LHCN-M2 (cell line): ENCODE data around the gene RNF44. TPM values are rescaled to one million over a fixed set of nuclear protein-coding genes. Genes with fewer than 3 reads are reported as not detected.

Source experiments
- DNase-seq: peaks from one replicate; pipeline ENCODE4 v3.0.0-alpha.2; 2012; ENCODE audit warnings: low read depth
- total RNA-seq: library from RNA; depleted of rRNA; stranded (reverse); fragments of >200 nt; gene quantifications from 2 replicates; pipeline ENCODE4 v1.2.3, GENCODE V29; 2014

The RNF44 gene
- total RNA-seq, 1 experiment from 2014 or later, result 5.5 TPM

DNA sequence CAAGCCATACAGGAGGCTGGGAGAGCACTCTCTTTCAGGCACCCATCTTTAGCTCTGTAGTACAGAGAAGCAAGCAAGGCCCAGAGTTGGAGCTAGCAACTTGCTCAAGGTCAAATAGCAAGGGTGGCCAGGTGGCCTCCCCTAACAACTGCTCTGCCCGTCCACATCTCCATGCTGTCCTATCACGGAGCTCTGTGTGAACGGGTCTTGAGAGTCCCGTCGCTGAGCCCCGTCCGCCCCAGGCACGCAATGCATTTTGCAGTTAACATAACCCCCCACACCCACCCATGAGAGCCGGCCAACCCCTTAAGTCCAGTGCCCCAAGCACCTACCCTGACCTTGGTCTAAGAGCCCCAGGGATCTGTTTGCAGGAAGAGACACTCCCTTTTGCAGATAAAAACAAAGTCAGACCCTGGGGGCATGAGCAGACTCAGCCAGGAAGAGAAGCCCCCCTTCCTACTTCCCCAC is 1.5 kb downstream of the RNF44 start:
- DNase-seq, result no peak

DNA sequence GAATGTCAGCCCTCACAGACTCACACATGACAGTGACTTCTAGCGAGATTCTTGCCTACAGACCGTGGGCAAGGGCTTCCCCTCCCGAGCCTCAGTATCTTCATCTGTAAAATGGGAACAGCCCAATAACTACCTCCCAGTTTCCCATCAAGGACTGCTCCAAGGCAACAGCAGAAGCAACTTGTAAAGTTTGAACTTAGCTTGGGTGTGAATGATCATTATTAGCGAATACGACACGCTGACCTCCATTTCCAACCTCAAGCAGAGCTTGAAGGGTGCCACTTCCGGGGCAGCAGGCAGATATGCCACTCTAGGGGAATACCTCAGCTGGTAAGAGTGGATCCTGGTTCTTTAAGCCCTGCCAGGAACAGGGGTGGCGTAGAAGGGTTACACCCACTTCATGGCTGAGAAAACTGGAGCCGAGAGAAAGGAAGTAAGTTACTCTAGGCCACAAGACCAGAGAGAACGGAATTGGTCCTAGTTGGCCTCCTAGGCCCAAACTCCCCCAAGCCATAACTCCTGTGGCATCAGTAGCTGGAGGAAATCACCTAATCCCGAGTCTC is 2.0 kb downstream of the RNF44 start:
- peak; percentile 20 for DNase-seq

DNA sequence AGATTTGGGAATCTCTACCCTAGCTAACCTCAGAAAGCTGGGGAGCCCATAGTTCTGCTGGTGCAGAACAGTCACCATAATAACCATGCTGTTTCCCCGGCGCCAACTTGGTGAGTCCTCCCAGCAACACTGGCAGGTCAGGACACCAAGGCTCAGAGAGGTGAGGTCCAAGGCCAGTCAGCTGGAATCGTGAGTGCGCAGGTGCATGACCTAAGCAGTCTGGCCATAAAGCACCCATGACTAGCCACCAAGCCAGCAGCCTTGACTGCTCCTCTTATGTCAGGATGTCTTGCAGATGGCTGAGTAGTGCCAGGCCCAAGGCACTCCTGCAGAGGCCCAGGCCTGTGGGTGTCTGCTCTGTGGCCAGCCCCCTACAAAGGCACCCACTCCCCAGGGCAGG is 2.6 kb downstream of the RNF44 start:
- no peak for DNase-seq

DNA sequence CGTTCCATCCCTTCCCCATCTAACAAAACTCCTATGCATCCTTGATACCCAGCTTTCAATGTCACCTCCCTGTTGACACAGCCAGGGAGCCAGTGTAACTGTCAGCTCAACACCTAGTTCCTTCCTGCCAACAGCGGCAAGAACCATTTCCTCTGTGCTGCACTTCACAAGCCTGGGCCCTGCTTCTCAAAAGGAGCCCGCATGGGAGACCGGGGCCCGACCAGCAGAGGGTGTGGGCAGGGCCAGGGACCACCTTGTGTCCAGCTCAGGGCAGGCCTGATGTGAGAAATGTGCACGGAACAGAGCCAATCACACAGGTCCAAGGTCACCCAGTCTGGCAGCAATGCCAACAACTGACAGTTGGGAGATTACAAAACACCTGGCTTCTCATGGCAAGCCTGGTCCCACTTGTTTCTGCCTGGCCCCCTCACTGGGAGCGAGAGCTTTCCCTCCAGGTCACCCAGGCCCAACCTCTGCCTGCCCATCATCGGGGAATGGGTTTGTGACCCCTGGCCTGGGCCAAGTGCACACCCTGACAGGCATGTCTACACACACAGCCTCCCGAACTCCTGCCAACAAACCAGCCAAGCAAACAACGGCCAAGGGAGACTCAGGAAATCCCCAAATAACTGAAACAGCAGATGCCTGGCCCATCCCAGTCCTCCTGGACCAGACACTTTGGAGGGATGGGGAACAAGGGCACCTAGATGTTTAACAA is 3.1 kb downstream of the RNF44 start:
- no peak for DNase-seq

DNA sequence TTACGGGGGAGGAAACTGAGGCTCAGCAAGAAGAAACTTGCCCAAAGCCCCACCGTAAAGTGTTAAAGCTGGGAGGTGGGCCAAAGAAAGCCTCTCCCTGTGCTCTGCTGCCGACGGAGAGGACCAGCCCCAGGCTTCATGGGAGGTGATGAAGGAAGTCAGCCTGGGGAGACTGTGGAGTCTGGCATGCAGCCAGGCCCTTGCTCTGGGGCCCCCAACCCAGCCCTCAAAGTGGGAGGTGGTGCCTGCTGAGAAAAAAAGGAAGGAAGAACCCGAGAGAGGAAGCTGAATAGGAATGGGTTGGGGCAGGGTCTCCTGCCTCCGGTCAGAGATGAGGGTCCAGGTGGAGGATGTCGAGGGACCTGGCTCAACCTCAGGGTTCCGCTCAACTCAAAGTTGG is 3.8 kb downstream of the RNF44 start:
- DNase-seq, result no peak

DNA sequence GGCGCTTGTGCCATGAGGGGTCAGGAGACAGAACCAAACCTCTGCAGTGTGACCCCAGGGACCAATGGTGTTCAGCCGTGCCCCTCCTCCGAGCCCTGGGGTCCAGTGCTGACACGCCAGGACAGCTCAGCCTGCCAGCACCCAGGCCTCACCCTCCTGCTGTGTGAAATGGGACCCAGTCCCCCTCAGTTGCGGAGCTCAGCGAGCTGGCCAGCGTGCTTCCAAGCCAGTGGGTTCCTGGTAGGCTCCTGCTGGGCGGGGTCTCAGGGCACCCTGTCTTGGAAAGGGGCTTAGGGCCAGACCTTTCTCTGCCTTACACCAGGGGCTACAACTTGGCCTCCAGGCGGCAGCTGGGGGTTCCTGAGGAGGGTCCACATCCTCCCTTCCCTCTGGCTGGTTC is 4.4 kb downstream of the RNF44 start:
- DNase-seq, result no peak

DNA sequence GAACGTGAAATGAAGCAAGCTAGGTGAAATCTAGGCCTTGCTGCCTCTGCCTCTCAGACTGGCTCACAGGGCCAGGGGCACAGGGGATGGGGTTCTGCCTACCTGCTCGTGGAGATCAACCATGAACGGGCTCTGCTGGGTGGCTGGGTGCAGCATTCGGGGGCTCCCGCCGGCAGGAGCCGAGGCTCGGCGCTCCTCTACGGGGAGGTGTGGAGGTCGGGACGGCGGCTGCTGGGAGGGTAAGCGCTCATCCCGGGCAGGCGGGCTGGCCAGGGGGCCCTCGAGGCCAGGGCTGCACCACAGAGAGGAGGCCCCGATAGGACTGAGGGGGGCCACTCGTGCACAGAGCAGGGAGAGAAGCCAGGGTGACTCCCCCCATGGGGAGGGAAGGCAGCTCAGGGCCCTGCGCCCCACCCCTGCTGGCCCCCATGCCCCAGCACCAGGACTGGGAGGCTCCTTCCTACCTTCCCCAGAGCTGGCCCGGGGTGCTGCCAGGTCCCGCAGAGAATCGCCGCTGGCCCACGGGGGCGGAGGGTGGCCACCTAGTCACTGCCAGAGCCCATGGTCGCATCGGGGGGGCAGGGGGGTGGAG is 5.2 kb downstream of the RNF44 start:
- DNase-seq, result no peak

DNA sequence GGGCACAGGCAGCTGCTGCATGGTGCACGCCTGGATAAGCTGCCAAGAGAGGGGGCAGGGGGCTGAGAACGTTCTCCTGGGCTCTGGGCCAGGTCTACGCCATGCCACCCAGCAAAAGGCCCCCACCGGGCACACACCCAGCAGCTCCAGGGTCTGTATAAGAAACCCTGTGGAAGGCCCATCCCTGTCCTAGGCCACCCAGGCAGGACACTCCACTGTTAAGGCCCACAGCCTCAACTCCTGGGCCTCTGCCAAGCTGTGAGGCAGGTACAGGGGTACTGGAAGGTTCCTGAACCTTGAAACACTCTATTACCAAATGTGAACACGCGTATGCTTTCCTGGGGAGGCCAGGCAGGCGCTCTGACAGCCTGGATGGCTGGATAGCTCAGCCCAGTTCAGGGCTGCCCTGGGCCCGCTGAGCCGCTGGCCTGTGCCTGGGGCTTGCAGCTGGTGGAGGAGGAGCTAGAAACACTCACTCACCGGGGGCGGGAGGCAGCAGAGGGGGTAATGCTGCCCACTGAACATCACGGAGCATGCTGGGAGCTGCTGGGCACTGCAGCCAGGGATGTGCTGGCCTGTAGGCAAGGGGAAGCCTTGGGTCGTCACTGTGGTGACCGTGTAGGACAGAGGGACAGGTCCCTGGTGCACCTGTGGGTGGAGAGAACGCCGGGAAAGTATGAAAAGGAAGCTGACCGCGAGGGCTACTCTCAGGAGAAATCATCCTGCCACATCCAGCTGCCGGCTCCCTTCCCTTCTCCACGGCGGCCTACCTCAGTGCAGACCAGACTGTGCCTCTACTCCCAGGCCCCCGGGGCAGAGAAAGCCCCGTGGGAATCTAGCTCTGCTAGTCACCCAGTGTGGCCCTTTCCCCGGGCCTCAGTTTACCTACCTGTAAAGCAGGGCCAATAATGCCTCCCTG is 6.0 kb downstream of the RNF44 start:
- peak; percentile 64 for DNase-seq

DNA sequence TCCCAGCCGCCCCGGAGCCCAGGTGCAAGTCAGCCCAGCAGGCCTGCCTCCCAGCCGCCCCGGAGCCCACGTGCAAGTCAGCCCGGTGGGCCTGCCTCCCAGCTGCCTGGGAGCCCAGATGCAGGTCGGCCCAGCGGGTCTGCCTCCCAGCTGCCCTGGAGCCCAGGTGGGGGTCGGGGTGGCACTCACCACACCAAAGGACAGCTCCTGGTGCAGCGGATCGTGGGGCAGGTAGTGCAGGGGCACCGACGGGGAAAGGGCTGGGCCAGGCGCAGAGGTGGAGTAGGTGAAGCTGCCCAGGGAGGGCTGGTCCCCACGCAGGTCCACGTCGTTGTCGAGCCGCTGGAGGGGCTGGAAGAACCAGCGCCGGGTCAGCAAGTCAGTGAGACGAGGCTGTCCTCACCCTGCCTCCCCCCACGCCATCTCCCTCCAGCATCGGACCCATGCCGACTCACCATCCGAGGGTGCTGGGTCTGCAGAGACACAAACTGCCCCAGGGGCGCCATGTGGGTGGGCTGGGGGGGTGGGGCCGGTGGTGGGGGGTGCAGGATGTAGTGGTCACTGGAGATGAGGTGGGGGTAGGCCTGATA is 6.7 kb downstream of the RNF44 start:
- DNase-seq, result no peak

DNA sequence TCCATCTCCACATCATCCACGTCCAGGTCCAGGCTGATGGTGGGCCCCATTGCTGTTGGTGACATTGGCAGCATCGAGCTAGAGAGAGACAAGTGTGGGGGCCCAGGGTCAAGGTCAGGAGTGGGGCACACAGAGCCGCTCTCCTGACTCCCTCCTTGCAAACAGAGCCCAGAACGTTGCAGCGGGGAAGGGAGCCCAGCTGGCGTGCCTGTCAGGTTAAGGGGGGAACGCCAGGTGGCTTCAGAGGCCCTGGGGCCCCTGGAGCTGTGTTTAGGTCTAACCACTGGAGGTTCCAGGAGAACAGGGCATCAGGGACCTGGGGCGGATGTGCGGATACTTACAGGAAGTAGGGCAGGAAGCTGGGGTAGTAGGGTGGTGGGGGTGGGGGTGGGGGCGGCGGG is 7.5 kb downstream of the RNF44 start:
- DNase-seq, result no peak

DNA sequence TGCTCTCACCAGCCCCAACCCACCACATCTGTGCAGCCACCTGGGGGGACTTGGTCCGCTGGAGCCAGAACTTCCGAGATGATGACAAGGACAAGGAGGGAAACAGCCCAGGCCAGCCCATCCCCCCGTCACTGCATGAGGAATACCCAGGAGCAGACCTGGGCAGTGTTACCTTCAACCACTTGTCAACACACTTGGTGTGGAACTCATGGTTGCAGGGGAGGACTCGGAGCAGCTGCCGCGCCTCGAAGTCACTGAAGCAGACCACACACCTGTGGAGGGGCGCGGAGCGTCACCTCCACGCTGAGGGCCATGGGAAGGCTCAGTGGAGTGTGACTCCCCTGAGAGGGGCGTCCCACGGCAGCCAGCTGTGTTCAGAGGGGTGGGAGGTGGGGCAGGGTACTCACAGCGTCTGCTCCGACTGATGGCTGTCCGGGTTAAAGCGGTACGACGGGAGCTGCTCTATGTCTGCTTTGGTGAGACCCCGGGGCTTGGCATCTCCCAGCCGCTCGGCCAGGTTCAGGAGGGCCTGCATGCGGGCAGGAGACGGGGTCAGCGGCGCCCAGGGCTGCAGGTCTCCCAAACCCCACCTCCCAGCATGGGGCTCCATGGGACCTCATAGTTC is 8.0 kb downstream of the RNF44 start:
- no peak for DNase-seq

DNA sequence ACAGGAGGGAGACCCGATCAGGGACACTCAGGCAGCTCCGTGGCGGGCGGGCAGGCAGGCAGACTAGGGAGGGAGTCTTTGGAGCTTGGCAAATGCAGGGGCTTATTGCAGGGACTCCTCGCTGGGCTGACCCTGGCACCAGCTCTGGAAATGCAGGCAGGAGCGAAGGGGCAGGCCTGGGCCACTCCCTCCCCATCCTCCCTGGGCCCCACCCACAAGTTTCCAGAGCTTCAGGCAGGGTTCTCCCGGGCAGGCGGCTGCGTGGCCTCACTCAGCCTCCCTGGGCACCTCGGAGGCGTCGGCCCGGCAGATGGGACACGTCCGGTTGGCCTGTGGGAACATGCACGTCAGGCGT is 8.5 kb downstream of the RNF44 start:
- DNase-seq, result no peak

DNA sequence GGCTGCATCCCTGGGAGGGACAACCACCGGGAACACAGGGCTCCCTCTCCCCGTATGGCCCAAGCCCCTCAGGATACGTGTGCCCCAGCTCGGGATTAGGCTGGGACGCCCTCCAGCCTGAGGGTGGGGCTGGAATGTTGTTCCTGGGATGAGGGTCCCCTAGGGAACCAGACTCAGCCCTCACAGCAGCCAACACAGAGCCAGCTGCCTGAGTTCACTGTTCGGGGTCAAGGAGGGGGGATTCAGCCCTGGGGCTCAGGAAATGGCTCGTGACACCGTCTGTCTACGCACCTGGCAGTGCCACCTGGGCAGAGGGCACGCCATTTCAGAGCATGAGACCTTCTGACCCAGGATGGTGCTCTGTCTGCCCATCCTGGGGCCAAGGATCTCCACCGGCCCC is 8.9 kb downstream of the RNF44 start:
- no peak for DNase-seq

DNA sequence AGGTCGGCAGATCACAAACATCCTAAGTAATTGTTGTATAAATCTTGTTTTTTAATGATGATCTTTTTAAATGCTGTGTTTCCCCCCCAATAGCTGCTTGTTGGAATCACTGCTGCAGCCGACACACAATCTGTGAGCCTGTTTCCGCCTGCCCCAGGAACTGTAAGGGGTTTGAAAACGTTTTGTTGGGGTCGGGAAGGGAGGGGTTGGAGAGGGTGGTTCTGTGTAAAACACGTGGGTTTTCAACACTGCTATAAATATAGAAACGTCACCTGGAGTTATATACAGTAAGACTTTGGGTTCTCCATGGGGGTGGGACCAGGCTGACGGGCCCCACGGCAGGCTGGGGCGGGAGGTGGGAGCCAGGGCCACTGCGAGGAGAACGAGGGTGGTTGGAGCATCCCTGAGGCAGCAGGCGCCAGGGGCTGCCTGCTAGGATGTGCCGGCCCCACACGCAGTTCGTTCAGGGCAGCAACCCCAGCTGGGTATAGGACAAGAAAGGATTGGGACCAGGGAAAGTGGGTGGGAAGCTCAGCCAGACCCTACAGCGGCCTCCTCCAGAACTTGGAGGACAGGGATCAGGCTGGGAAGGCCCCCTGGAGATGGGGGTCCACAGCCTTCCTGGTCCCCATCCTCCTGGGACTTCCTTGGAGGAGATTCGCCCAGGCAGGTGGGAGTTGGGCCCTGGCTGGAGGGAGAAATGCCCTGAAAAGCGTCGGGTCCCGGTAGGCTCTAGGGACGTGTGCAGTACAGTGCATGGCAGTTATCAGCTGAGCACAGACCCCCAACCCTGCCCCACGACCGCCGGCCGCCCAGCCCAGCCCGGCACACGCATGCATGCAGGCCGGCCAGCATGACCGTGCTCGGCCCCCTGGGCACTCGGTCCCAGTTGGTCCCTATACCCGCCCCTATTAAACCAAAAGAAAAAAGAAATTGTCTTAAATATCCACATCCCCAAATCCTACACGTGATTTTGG is 9.7 kb downstream of the RNF44 start:
- no peak for DNase-seq

DNA sequence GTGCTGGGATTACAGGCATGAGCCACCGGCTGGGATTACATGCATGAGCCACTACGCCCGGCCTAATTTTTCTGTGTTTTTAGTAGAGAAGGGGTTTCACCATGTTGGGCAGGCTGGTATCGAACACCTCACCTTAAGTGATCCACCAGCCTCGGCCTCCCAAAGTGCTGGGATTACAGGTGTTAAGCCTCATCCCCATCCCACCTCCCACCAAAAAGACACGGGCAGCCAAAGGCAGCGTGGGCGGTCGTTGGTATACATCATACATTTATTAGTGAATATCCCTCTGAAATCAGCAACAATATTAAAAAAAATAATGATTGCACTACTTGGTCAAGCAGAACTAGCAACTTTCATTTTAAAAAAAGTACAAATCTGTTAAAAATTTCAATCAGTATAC is 10.7 kb downstream of the RNF44 start:
- DNase-seq, result no peak

DNA sequence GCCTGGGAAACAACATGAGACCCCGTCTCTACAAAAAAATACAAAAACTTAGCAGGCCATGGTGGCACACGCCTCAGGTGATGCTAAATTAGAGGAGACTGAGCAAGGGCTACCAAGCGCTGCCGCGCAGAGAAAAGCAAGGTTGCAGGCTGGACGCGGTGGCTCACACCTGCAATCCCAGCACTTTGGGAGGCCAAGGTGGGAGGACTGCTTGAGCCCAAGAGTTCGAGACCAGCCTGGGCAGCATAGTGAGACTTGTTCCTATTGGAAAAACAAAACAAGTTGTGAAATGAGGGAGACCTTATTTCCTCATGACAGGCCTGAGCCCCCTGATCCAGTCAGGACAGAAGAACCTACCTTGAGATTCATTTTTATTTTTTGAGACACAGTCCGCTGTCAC is 11.5 kb downstream of the RNF44 start:
- DNase-seq, result no peak

DNA sequence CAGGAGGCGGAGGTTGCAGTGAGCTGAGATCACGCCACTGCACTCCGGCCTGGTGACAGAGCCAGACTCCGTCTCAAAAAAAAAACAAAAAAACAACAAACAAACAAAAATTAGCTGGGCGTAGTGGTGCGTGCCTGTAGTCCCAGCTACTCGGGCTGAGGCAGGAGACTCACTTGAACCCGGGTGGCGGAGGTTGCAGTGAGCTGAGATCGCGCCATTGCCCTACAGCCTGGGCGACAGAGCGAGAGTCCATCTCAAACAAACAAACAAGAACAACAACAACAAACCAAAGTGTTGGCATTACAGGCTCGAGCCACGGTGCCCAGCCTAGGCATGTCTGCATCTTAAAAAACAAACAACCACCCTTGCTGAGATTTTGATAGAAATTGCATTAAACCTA is 12.2 kb downstream of the RNF44 start:
- no peak for DNase-seq

DNA sequence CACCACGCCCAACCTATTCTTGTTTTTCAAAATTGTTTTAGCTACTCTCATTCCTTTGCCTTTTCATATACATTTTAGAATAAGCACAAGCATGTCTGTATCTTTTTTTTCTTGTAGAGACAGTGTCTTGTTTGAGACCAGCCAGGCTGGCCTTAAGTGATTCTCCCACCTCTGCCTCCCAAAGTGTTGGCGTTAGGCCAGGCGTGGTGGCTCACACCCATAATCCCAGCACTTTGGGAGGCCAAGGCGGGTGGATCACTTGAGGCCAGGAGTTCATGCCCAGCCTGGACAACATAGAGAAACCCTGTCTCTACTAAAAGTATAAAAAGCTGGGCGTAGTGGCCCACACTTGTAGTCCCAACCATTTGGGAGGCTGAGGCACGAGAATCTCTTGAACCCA is 13.1 kb downstream of the RNF44 start:
- no peak for DNase-seq

DNA sequence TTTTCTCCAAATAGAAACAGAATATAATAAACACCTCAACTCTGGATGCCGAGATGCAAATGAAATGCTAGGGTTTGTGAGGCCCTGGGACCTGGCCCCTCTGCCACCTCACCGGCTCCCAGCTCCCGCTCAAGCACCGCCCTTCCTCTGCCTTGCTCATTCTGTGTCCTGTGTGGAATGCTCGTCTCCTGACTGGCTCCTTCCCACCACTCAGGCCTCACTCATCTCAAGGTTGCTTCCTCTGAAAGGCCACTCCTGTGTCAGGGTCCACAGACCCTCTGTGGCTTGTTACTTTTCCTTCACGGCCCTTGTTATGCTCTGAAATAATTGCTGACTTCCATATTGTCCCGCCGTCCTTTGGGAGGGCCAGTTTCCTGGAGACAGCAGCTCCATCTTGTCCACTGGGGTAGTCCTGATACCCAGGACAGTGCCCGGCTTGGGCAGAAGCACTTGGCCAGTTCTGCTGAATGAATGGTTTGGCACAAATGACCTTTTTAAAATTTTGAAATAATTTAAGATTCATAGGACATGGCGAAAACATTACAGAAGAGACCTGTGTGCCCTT is 15.4 kb downstream of the RNF44 start:
- no peak for DNase-seq

DNA sequence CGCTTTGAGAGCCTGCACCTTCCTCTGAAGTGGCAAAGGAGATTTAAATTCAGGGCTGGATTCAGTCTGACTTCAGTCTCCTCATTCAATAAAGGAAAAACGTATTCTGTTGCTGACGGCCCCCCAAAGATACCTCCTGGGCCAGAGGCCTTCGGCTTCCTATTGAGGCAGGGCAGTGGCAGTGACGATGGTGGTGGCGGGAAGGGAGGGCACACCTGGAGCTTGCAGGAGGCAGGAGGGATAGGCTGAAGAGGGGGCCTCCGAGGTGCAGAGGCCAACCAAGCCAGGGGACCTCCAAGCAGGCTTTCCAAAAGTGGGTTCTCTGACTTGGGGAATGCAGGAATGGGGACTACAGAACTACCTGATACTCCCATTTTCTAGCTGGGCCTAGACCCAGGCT is 15.9 kb downstream of the RNF44 start:
- no peak for DNase-seq
